IMR-90 (cell line): Measurements from ENCODE around the gene PHGDH. TPM values are rescaled to one million over a fixed set of nuclear protein-coding genes. Genes with fewer than 3 reads are reported as not detected.

Experiments used
- ATAC-seq: fragments of 200-7000 bp; cut with Tn5 transposase; 2 replicates; pipeline ENCODE4 v1.9.1; 2020; ENCODE audit warnings: low read depth, mild to moderate bottlenecking, moderate library complexity
- BruUV-seq: library from RNA; stranded (reverse); fragments of 400-500 nt; replicated peaks from 2 replicates; lab custom pipeline; 2021; lab: Mats Ljungman, UMichigan
- CTCF ChIA-PET: fragments of 300-600 bp; formaldehyde crosslinking; extraction: SDS; loops from one replicate; lab custom pipeline; 2021; ENCODE audit warnings: antibody characterized with exemption; lab: Yijun Ruan, JAX
- POLR2A ChIA-PET: fragments of 300-600 bp; sonication (Branson Sonifier 250); formaldehyde crosslinking; loops from one replicate; lab custom pipeline; 2022; ENCODE audit warnings: antibody characterized with exemption; ENCODE audit not compliant: unreplicated experiment; lab: Charles Lee
- DNase-seq: peaks from one replicate; pipeline ENCODE4 v3.0.0; 2013
- H2AFZ ChIP-seq: replicated peaks from 2 replicates; pipeline ENCODE3; 2013; ENCODE audit warnings: low read length, mild to moderate bottlenecking; ENCODE audit not compliant: poor library complexity
- H2AK5ac ChIP-seq: 2 replicates; pipeline ENCODE4 v1.6.1; 2013; ENCODE audit warnings: low read depth, low read length, inconsistent platforms
- H2AK9ac ChIP-seq: replicated peaks from 2 replicates; pipeline ENCODE3; 2013; ENCODE audit warnings: mild to moderate bottlenecking, low read depth, low read length, moderate library complexity; ENCODE audit not compliant: poor library complexity
- H2BK120ac ChIP-seq: 2 replicates; pipeline ENCODE4 v1.6.1; 2013; ENCODE audit warnings: low read depth, low read length, inconsistent platforms
- H2BK15ac ChIP-seq: 3 replicates; pipeline ENCODE4 v1.6.1; 2013; ENCODE audit warnings: low read depth, low read length, inconsistent platforms
- H2BK20ac ChIP-seq: 2 replicates; pipeline ENCODE4 v1.6.1; 2013; ENCODE audit warnings: low read depth, mild to moderate bottlenecking, inconsistent platforms, low read length, moderate library complexity
- H2BK5ac ChIP-seq: 2 replicates; pipeline ENCODE4 v1.6.1; 2013; ENCODE audit warnings: mild to moderate bottlenecking, low read depth, low read length, inconsistent platforms; ENCODE audit not compliant: poor library complexity, severe bottlenecking
- H3K14ac ChIP-seq: replicated peaks from 2 replicates; pipeline ENCODE4 v1.6.1; 2013; ENCODE audit warnings: low read depth, low read length, inconsistent platforms
- H3K18ac ChIP-seq: 2 replicates; pipeline ENCODE4 v1.6.1; 2013; ENCODE audit warnings: low read depth, low read length, control low read depth
- H3K23ac ChIP-seq: 2 replicates; pipeline ENCODE4 v1.6.1; 2013; ENCODE audit warnings: low read depth, low read length, inconsistent platforms
- H3K27ac ChIP-seq: 2 replicates; pipeline ENCODE4 v1.5.1; 2013; ENCODE audit warnings: mild to moderate bottlenecking, control low read depth, low read length; ENCODE audit not compliant: insufficient read depth
- H3K27me3 ChIP-seq: 2 replicates; pipeline ENCODE4 v1.6.1; 2013; ENCODE audit warnings: low read length; ENCODE audit not compliant: control insufficient read depth, insufficient read depth
- H3K36me3 ChIP-seq: 2 replicates; pipeline ENCODE4 v1.6.1; 2013; ENCODE audit warnings: low read length, mixed read lengths; ENCODE audit not compliant: control insufficient read depth, insufficient read depth
- H3K4ac ChIP-seq: 2 replicates; pipeline ENCODE4 v1.6.1; 2013; ENCODE audit warnings: low read depth, low read length, inconsistent platforms
- H3K4me1 ChIP-seq: 2 replicates; pipeline ENCODE4 v1.6.1; 2013; ENCODE audit warnings: low read length, mixed read lengths; ENCODE audit not compliant: control insufficient read depth, insufficient read depth
- H3K4me2 ChIP-seq: 2 replicates; pipeline ENCODE4 v1.6.1; 2013; ENCODE audit warnings: low read depth, mild to moderate bottlenecking, control low read depth, low read length, moderate library complexity
- H3K4me3 ChIP-seq: 2 replicates; pipeline ENCODE4 v1.5.1; 2013; ENCODE audit warnings: low read depth, mild to moderate bottlenecking, control low read depth, low read length, moderate library complexity; ENCODE audit not compliant: insufficient read depth
- H3K56ac ChIP-seq: 2 replicates; pipeline ENCODE4 v1.6.1; 2013; ENCODE audit warnings: low read length, inconsistent platforms; ENCODE audit not compliant: insufficient read depth; ENCODE audit errors: extremely low read depth
- H3K79me1 ChIP-seq, 2 experiments: 2 replicates each; pipeline ENCODE4 v1.6.1; 2013; ENCODE audit warnings: low read length in 2 of 2, inconsistent platforms in 1 of 2, low read depth in 1 of 2
- H3K9ac ChIP-seq: 2 replicates; pipeline ENCODE4 v1.6.1; 2013; ENCODE audit warnings: low read depth, low read length, control low read depth
- H3K9me1 ChIP-seq: 2 replicates; pipeline ENCODE4 v1.6.1; 2013; ENCODE audit warnings: low read length, inconsistent platforms; ENCODE audit not compliant: insufficient read depth
- H3K9me3 ChIP-seq: 2 replicates; pipeline ENCODE4 v1.6.1; 2013; ENCODE audit warnings: low read length; ENCODE audit not compliant: control insufficient read depth, insufficient read depth
- H4K20me1 ChIP-seq: 2 replicates; pipeline ENCODE4 v1.6.1; 2013; ENCODE audit warnings: low read length, inconsistent platforms; ENCODE audit not compliant: insufficient read depth
- H4K5ac ChIP-seq: 2 replicates; pipeline ENCODE4 v1.6.1; 2013; ENCODE audit warnings: mild to moderate bottlenecking, low read depth, low read length, control low read depth
- H4K8ac ChIP-seq, 2 experiments: 2 replicates each; pipeline ENCODE4 v1.6.1; 2013; ENCODE audit warnings: low read depth in 2 of 2, low read length in 2 of 2, control low read depth in 1 of 2, inconsistent platforms in 1 of 2
- H4K91ac ChIP-seq: 2 replicates; pipeline ENCODE4 v1.6.1; 2013; ENCODE audit warnings: low read depth, low read length, inconsistent platforms; ENCODE audit not compliant: insufficient read depth
- BHLHE40 ChIP-seq: fragments of 150-350 bp; IDR thresholded peaks from 2 replicates; pipeline ENCODE4 v1.6.1; 2016; ENCODE audit warnings: mild to moderate bottlenecking, low read depth, low read length
- CEBPB ChIP-seq: IDR thresholded peaks from 2 replicates; pipeline ENCODE4 v1.6.1; 2012; ENCODE audit warnings: low read depth, low read length, improper control_type of control experiment
- CHD1 ChIP-seq: IDR thresholded peaks from 2 replicates; pipeline ENCODE4 v1.6.1; 2012; ENCODE audit warnings: low read depth, low read length, improper control_type of control experiment
- CTCF ChIP-seq: conservative IDR thresholded peaks from 2 replicates; pipeline ENCODE4 v1.5.1; 2012; ENCODE audit warnings: mild to moderate bottlenecking, low read depth, low read length, improper control_type of control experiment
- ELK1 ChIP-seq: fragments of 150-350 bp; IDR thresholded peaks from 2 replicates; pipeline ENCODE4 v1.6.1; 2016; ENCODE audit warnings: low read depth, mild to moderate bottlenecking, low read length, moderate library complexity, borderline replicate concordance
- FOS ChIP-seq: fragments of 150-350 bp; IDR thresholded peaks from 2 replicates; pipeline ENCODE4 v1.6.1; 2016; ENCODE audit warnings: low read depth, low read length
- MAFK ChIP-seq: IDR thresholded peaks from 2 replicates; pipeline ENCODE4 v1.6.1; 2012; ENCODE audit warnings: low read depth, low read length, improper control_type of control experiment
- MAZ ChIP-seq: IDR thresholded peaks from 2 replicates; pipeline ENCODE4 v1.6.1; 2012; ENCODE audit warnings: low read depth, mild to moderate bottlenecking, low read length, improper control_type of control experiment, moderate library complexity, borderline replicate concordance
- MXI1 ChIP-seq: IDR thresholded peaks from 2 replicates; pipeline ENCODE4 v1.6.1; 2012; ENCODE audit warnings: low read depth, mild to moderate bottlenecking, low read length, moderate library complexity, borderline replicate concordance
- NFE2L2 ChIP-seq: fragments of 150-350 bp; IDR thresholded peaks from 2 replicates; pipeline ENCODE4 v1.6.1; 2016; ENCODE audit warnings: low read depth, mild to moderate bottlenecking, low read length
- POLR2A ChIP-seq: IDR thresholded peaks from 2 replicates; pipeline ENCODE4 v1.6.1; 2012; ENCODE audit warnings: mild to moderate bottlenecking, low read depth, low read length
- RAD21 ChIP-seq: IDR thresholded peaks from 2 replicates; pipeline ENCODE4 v1.6.1; 2012; ENCODE audit warnings: low read length, improper control_type of control experiment
- RCOR1 ChIP-seq: IDR thresholded peaks from 2 replicates; pipeline ENCODE4 v1.6.1; 2012; ENCODE audit warnings: mild to moderate bottlenecking, low read length, improper control_type of control experiment; ENCODE audit not compliant: insufficient replicate concordance
- RFX5 ChIP-seq: IDR thresholded peaks from 2 replicates; pipeline ENCODE4 v1.8.0; 2012; ENCODE audit warnings: low read depth, mild to moderate bottlenecking, low read length, moderate library complexity
- SMC3 ChIP-seq: fragments of 150-350 bp; IDR thresholded peaks from 2 replicates; pipeline ENCODE4 v1.6.1; 2016; ENCODE audit warnings: low read depth, mild to moderate bottlenecking, antibody characterized with exemption, low read length, moderate library complexity
- USF2 ChIP-seq: fragments of 150-350 bp; IDR thresholded peaks from 2 replicates; pipeline ENCODE4 v1.6.1; 2017; ENCODE audit warnings: mild to moderate bottlenecking, antibody characterized with exemption, low read length, low read depth
- dilution Hi-C: fragments of 300-500 bp; cut with HindIII; formaldehyde crosslinking; loops from one replicate; pipeline ENCODE4 v1.14.3; 2018; ENCODE audit warnings: low sequenced_read_pairs; ENCODE audit not compliant: unreplicated experiment
- in situ Hi-C: fragments of 300-500 bp; cut with MboI; formaldehyde crosslinking; loops from 3 replicates; pipeline ENCODE4 v1.14.3; 2019; ENCODE audit warnings: low sequenced_read_pairs, inconsistent platforms, mixed read lengths
- intact Hi-C: fragments of 100-400 bp; cut with micrococcal nuclease; formaldehyde crosslinking; loops from 2 replicates; pipeline ENCODE4 v1.10.0; 2022
- polyA plus RNA-seq, 3 experiments: library from polyadenylated mRNA; depleted of rRNA; stranded (reverse); fragments of >200 nt; gene quantifications; 2 replicates each; pipeline ENCODE4 v1.2.3, GENCODE V29; 2012; ENCODE audit warnings: low replicate concordance in 1 of 3
- total RNA-seq: library from RNA; depleted of rRNA; stranded (reverse); fragments of >200 nt; gene quantifications from 2 replicates; pipeline ENCODE4 v1.2.3, GENCODE V29; 2012

Gene PHGDH
- total and polyA plus RNA-seq, 2 of the 4 experiments (the other 2 are of a cell fraction): 87.9 to 331 TPM

GRCh38 chr1:119682141-119682540, 29.6 kb upstream of the PHGDH start:
- H4K20me1 ChIP-seq: no peaks in the 10 kb centered on the region
- dilution Hi-C loops (no loop called here), in situ Hi-C loops (no loop called here), intact Hi-C loops (no loop called here)
- CTCF ChIA-PET: no interaction called here
- H3K4me1 ChIP-seq: no peaks in the 10 kb centered on the region
- H3K79me1 ChIP-seq: no peaks in the 10 kb centered on the region
- H2AK5ac ChIP-seq: no peak overlapping the region
- no peak overlapping the region for H3K14ac ChIP-seq
- no peak overlapping the region for H3K4me3 ChIP-seq
- H2AK9ac ChIP-seq: no peak overlapping the region
- no peak overlapping the region for H4K8ac ChIP-seq
- DNase-seq (no peak), ATAC-seq (no peak)
- no peaks in the 10 kb centered on the region for H3K9me1 ChIP-seq
- H3K56ac ChIP-seq: no peak overlapping the region
- no peak overlapping the region for H3K23ac ChIP-seq
- no peak overlapping the region for H2BK120ac ChIP-seq
- no peak overlapping the region for H3K9ac ChIP-seq
- no peak overlapping the region for H4K5ac ChIP-seq
- H3K9me3 ChIP-seq: no peaks in the 10 kb centered on the region
- TF ChIP-seq NFE2L2: no peak
- TF ChIP-seq FOS: no peak
- TF ChIP-seq MXI1: no peak
- TF ChIP-seq CTCF: no peak
- no peak for TF ChIP-seq MAZ
- TF ChIP-seq POLR2A: no peak
- no peak for TF ChIP-seq RFX5
- no peak for TF ChIP-seq USF2
- no peak for TF ChIP-seq RCOR1
- no peak for TF ChIP-seq BHLHE40
- no peak for TF ChIP-seq CHD1
- no peak for TF ChIP-seq ELK1
- TF ChIP-seq SMC3: no peak
- TF ChIP-seq MAFK: no peak
- no peak for TF ChIP-seq CEBPB
- TF ChIP-seq RAD21: no peak
- no peak overlapping the region for H3K27ac ChIP-seq
- H2AFZ ChIP-seq: no peak overlapping the region
- H2BK15ac ChIP-seq: no peak overlapping the region
- no TSS peak for BruUV-seq
- H2BK5ac ChIP-seq: no peak overlapping the region
- H3K4me2 ChIP-seq: no peak overlapping the region
- no peak overlapping the region for H4K91ac ChIP-seq
- POLR2A ChIA-PET: no interaction called here
- peaks cover 20% of the 10 kb centered on the region for H3K27me3 ChIP-seq
- H3K36me3 ChIP-seq: no peaks in the 10 kb centered on the region
- H3K4ac ChIP-seq: no peak overlapping the region
- H2BK20ac ChIP-seq: no peak overlapping the region
- H3K18ac ChIP-seq: no peak overlapping the region
